ENCODE data around the gene TMEM42. TPM values are rescaled to one million over a fixed set of nuclear protein-coding genes. Genes with fewer than 3 reads are reported as not detected.
"Not testable (repeated sequence)": the region's sequence is repeated elsewhere in the genome, so short reads cannot be mapped to it uniquely, and the experiment has no call there.

TMEM42 gene
- total RNA-seq (10 to 100 TPM; 11.2 to 24.0 (median 14.6) TPM), polyA plus RNA-seq (10 to 100 TPM; 11.8 to 27.5 TPM)
- long read RNA-seq, donor 1, transcript TMEM42-201 (3 exons, 1,026 nt): major isoform, 5 of 21 reads
- long read RNA-seq, donor 1, partial matches to known transcripts: 1 of 21 reads
- long read RNA-seq, donor 1, other reads (novel, unspliced or antisense): 14 of 21 reads
- long read RNA-seq, donor 2, transcript TMEM42-201 (3 exons, 1,026 nt): major isoform, 7 of 10 reads
- long read RNA-seq, donor 2, partial matches to known transcripts: 0 of 10 reads
- long read RNA-seq, donor 2, other reads (novel, unspliced or antisense): 0 of 10 reads
- long read RNA-seq, donor 3, transcript TMEM42-201 (3 exons, 1,026 nt): major isoform, 7 of 12 reads
- long read RNA-seq, donor 3, partial matches to known transcripts: 0 of 12 reads
- long read RNA-seq, donor 3, other reads (novel, unspliced or antisense): 2 of 12 reads

DNA sequence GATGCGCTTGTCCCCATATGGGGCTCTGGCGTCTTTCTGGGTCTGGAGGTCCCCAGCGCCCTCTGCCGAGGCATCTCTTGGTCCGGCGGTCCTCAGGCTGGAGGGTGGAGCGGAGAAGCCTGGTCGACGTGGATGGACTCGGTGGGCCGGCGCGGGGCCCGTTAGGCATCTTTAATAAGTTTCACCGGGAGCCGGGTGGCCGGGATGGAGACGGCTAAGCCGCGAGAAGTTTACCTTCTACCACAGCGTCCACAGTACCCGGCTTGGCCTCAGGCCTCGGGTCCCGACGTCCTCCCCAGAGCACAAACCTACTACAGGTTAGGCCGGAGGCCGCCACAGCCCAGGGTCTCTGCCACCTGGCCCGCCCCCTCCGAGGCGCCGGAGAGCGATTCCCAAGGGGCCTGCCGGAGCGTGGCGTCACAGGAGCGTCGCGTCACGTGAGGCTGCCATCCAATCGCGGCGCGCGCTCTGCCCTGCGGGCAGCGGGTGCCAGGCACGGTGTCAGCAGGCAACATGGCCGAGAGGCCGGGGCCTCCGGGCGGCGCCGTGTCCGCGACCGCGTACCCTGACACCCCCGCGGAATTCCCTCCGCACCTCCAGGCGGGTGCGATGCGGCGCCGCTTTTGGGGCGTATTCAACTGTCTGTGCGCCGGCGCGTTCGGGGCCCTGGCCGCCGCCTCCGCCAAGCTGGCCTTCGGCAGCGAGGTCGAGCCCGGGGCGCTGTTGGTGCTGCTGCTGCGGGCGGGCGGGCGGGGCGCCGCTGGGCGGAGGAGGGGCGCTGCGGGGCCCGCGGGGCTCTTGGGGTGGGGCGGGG lies at the start of gene TMEM42:
TSS of gene TMEM42 (plus strand) at position 501 of the 814 bp plus-strand sequence. CDS start at position 514, 13 bp downstream.
- Histone ChIP-seq H3K4me3 (peak within 1 kb of the TSS; percentile 69), H3K4me1 (ENCODE audit: insufficient read depth) (peaks cover 5% of the 10 kb centered on the region), H3K27me3 (no peaks in the 10 kb centered on the region), H3K27ac (peak within 1 kb of the TSS; percentile 72 to 79), H3K36me3 (no peaks in the 10 kb centered on the region), H3K9me3 (peaks cover 0 to 2% of the 10 kb centered on the region in 2 donors)
- peak; percentile 88 to 94 (median 92) for DNase-seq
- TF ChIP-seq, protein P1, sequence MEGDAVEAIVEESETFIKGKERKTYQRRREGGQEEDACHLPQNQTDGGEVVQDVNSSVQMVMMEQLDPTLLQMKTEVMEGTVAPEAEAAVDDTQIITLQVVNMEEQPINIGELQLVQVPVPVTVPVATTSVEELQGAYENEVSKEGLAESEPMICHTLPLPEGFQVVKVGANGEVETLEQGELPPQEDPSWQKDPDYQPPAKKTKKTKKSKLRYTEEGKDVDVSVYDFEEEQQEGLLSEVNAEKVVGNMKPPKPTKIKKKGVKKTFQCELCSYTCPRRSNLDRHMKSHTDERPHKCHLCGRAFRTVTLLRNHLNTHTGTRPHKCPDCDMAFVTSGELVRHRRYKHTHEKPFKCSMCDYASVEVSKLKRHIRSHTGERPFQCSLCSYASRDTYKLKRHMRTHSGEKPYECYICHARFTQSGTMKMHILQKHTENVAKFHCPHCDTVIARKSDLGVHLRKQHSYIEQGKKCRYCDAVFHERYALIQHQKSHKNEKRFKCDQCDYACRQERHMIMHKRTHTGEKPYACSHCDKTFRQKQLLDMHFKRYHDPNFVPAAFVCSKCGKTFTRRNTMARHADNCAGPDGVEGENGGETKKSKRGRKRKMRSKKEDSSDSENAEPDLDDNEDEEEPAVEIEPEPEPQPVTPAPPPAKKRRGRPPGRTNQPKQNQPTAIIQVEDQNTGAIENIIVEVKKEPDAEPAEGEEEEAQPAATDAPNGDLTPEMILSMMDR (IDR thresholded peaks at IDR 0.05): peak in 1 of 3 donors; percentile 19
- TF ChIP-seq POLR2A (IDR thresholded peaks at IDR 0.05) (peak; percentile 81), EP300 (IDR thresholded peaks at IDR 0.05) (no peak)
- intact Hi-C loops (cut with DNase I): loop anchor here in 1 of 4 donors (5.0 to 10.0 kb wide), 2 partner anchors 103 to 826 kb away; partner anchors contain the start of gene SACM1L
- WGBS, 3 donors: 1 to 3% (median 1%) methylated on average over 22 to 87 of the region's 91 CpGs

DNA sequence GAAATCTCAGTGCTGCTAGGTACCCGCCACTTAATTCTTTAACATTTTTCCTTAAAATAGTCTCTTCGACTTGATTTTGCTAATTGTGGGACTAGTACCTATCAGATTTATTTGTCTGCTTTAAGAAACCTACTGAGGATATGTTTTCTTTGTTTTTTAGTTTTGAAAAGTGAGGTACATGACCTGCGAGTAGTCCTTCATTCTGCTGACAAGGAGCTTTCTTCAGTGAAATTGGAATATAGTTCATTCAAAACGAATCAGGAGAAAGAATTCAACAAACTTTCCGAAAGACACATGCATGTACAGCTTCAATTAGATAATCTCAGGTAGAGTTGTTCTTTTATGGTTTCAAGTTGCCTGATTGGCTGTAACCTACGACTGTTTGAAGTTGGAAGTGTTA lies 47.0 kb upstream of the TMEM42 start:
- intact Hi-C loops (cut with DNase I): no loop called here
- DNase-seq: no peak
- no peaks in the 10 kb centered on the region for H3K36me3 ChIP-seq
- no peaks in the 10 kb centered on the region for H3K4me1 ChIP-seq (ENCODE audit: insufficient read depth)
- 92 to 93% (median 93%) methylated on average over 6 of the region's 6 CpGs for WGBS, 3 donors
- H3K4me3 ChIP-seq: no peak overlapping the region
- H3K27me3 ChIP-seq: no peaks in the 10 kb centered on the region
- no peaks in the 10 kb centered on the region for H3K9me3 ChIP-seq
- TF ChIP-seq EP300 (IDR thresholded peaks at IDR 0.05) (no peak), POLR2A (IDR thresholded peaks at IDR 0.05) (no peak)
- TF ChIP-seq, protein P1 (IDR thresholded peaks at IDR 0.05): no peak
- no peak overlapping the region for H3K27ac ChIP-seq

DNA sequence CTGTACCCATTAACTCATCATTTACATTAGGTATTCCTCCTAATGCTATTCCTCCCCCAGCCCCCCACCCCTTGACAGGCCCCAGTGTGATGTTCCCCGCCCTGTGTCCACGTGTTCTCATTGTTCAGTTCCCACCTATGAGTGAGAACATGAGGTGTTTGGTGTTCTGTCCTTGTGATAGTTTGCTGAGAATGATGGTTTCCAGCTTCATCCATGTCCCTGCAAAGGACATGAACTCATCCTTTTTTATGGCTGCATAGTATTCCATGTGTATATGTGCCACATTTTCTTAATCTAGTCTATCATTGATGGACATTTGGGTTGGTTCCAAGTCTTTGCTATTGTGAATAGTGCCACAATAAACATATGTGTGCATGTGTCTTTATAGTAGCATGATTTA lies 45.4 kb upstream of the TMEM42 start:
- H3K27me3 ChIP-seq; H3K9me3 ChIP-seq; H3K27ac ChIP-seq; intact Hi-C loops (cut with DNase I); H3K4me1 ChIP-seq (ENCODE audit: insufficient read depth); H3K4me3 ChIP-seq; H3K36me3 ChIP-seq; DNase-seq: not testable (repeated sequence)
- 97 to 98% (median 98%) methylated on average over 2 of the region's 2 CpGs for WGBS, 3 donors

DNA sequence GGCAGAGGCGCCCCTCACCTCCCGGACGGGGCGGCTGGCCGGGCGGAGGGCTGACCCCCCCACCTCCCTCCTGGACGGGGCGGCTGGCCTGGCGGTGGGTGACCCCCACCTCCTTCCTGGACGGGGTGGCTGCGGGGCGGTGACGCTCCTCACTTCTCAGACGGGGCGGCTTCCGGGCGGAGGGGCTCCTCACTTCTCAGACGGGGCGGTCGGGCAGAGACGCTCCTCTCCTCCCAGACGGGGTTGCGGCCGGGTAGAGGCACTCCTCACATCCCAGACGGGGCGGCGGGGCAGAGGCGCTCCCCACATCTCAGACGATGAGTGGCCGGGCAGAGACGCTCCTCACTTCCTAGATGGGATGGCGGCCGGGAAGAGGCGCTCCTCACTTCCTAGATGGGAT lies 40.5 kb upstream of the TMEM42 start:
- intact Hi-C loops (cut with DNase I); H3K27ac ChIP-seq; DNase-seq; H3K36me3 ChIP-seq; H3K4me3 ChIP-seq; H3K9me3 ChIP-seq; H3K4me1 ChIP-seq (ENCODE audit: insufficient read depth); H3K27me3 ChIP-seq: not testable (repeated sequence)
- 94 to 98% (median 95%) methylated on average over 28 to 34 of the region's 34 CpGs for WGBS, 3 donors

DNA sequence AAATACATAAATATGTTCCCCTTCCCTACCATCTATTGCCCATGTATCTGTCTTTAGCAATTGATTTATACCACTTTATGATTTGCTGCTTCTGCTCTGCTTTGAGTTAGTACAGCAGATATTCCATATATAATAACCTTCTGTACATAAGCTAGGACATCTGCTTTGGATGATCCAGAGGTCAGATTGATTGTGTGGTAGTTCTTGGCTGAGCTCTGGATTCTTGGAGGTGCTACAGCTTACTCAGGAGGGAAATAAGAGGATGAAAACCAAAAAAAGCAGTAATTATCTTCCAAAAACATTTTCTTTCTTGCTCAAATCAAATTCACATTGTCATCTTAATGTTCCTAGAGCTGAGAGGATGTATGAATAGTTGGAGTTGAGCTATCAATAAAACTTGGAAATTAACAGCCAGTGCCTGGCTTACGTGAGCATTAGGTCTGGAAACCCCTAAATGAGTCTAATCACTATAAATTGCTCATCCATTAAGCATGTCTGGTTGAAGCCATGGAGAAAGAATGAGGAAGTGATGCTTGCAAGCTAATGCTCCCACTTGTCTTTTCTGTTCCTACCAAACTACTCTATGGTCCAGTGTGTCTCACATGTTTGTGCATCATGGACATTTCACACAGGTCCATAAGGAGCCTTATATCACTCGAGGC lies 36.3 kb upstream of the TMEM42 start:
- Histone ChIP-seq H3K27ac (no peak overlapping the region), H3K4me1 (ENCODE audit: insufficient read depth) (no peaks in the 10 kb centered on the region), H3K27me3 (no peaks in the 10 kb centered on the region), H3K9me3 (no peaks in the 10 kb centered on the region), H3K4me3 (no peak overlapping the region), H3K36me3 (no peaks in the 10 kb centered on the region)
- TF ChIP-seq EP300 (IDR thresholded peaks at IDR 0.05) (no peak), POLR2A (IDR thresholded peaks at IDR 0.05) (no peak)
- TF ChIP-seq, protein P1 (IDR thresholded peaks at IDR 0.05): no peak
- DNase-seq: no peak
- intact Hi-C loops (cut with DNase I): no loop called here
- WGBS, 3 donors: 78 to 94% (median 90%) methylated on average over 2 of the region's 2 CpGs

Measured in ovary (tissue), 10 donors.